WTC11 (cell line): Measurements from ENCODE around the gene KLC1. TPM values are rescaled to one million over a fixed set of nuclear protein-coding genes. Genes with fewer than 3 reads are reported as not detected.
A peak's percentile ranks its signal among the peaks of the same experiment; 100 is the strongest.

Experiments used
- ATAC-seq: fragments of 200-7000 bp; cut with Tn5 transposase; 2 replicates; pipeline ENCODE4 v1.10.0; 2021; ENCODE audit warnings: mild to moderate bottlenecking, moderate library complexity
- CTCF ChIA-PET: fragments of 300-600 bp; sonication (Branson Sonifier 250); formaldehyde crosslinking; loops from one replicate; lab custom pipeline; 2021; ENCODE audit warnings: antibody characterized with exemption; lab: Charles Lee
- POLR2A ChIA-PET: fragments of 350-600 bp; sonication (Branson Sonifier 250); formaldehyde crosslinking; loops from one replicate; lab custom pipeline; 2021; ENCODE audit warnings: antibody characterized with exemption; lab: Charles Lee
- DNase-seq: peaks from one replicate; pipeline ENCODE4 v3.0.0; 2021; ENCODE audit warnings: low spot score
- H3K27ac Mint-ChIP-seq: 2 replicates; pipeline ENCODE4 v1.8.0; 2021; ENCODE audit warnings: mixed read lengths
- H3K27me3 Mint-ChIP-seq: 2 replicates; pipeline ENCODE4 v1.8.0; 2021; ENCODE audit warnings: low read depth, mild to moderate bottlenecking, moderate library complexity, mixed read lengths
- H3K36me3 Mint-ChIP-seq: 2 replicates; pipeline ENCODE4 v1.8.0; 2021; ENCODE audit warnings: mixed read lengths
- H3K4me1 Mint-ChIP-seq: 2 replicates; pipeline ENCODE4 v1.8.0; 2022; ENCODE audit warnings: mixed read lengths
- H3K4me3 Mint-ChIP-seq: 2 replicates; pipeline ENCODE4 v1.8.0; 2021; ENCODE audit warnings: mild to moderate bottlenecking, moderate library complexity, mixed read lengths
- H3K9me3 Mint-ChIP-seq: 2 replicates; pipeline ENCODE4 v1.8.0; 2021; ENCODE audit warnings: mixed read lengths
- CBFB ChIP-seq: sonication (generic); formaldehyde crosslinking; IDR thresholded peaks from 2 replicates; pipeline ENCODE4 v1.8.1; 2022; ENCODE audit warnings: mild to moderate bottlenecking, low read depth, missing genetic modification reagents
- EMX1 ChIP-seq: fragments of 250-450 bp; sonication (Bioruptor Pico); IDR thresholded peaks from 2 replicates; pipeline ENCODE4 v1.8.0; 2021; ENCODE audit warnings: mild to moderate bottlenecking
- FOXJ3 ChIP-seq: sonication (generic); formaldehyde crosslinking; IDR thresholded peaks from 2 replicates; pipeline ENCODE4 v1.9.0; 2021; ENCODE audit warnings: missing genetic modification reagents, mild to moderate bottlenecking, borderline replicate concordance
- GRHL2 ChIP-seq: fragments of 250-450 bp; sonication (Bioruptor Pico); IDR thresholded peaks from 2 replicates; pipeline ENCODE4 v1.8.0; 2022; ENCODE audit warnings: mild to moderate bottlenecking, moderate library complexity; ENCODE audit not compliant: insufficient replicate concordance, severe bottlenecking
- HMGA2 ChIP-seq: fragments of 250-450 bp; sonication (Bioruptor Pico); IDR thresholded peaks from 2 replicates; pipeline ENCODE4 v1.4.0; 2021; ENCODE audit warnings: mild to moderate bottlenecking, moderate library complexity
- JAZF1 ChIP-seq: fragments of 250-450 bp; sonication (Bioruptor Pico); IDR thresholded peaks from 2 replicates; pipeline ENCODE4 v1.9.0; 2021; ENCODE audit warnings: moderate library complexity, mild to moderate bottlenecking, inconsistent platforms
- JUN ChIP-seq: sonication (generic); formaldehyde crosslinking; IDR thresholded peaks from 2 replicates; pipeline ENCODE4 v1.8.0; 2023; ENCODE audit warnings: mild to moderate bottlenecking, missing genetic modification reagents
- MXD4 ChIP-seq: fragments of 250-450 bp; sonication (Bioruptor Pico); IDR thresholded peaks from 2 replicates; pipeline ENCODE4 v1.8.0; 2021; ENCODE audit warnings: mild to moderate bottlenecking, moderate library complexity, borderline replicate concordance
- NFYB ChIP-seq: sonication (generic); formaldehyde crosslinking; conservative IDR thresholded peaks from 2 replicates; pipeline ENCODE4 v1.8.0; 2022; ENCODE audit warnings: low read depth, missing genetic modification reagents
- NR1H2 ChIP-seq: sonication (generic); formaldehyde crosslinking; IDR thresholded peaks from 2 replicates; pipeline ENCODE4 v1.9.0; 2021; ENCODE audit warnings: mild to moderate bottlenecking, moderate library complexity, missing genetic modification reagents
- NR2C2 ChIP-seq: sonication (generic); formaldehyde crosslinking; IDR thresholded peaks from 2 replicates; pipeline ENCODE4 v1.8.0; 2022; ENCODE audit warnings: mild to moderate bottlenecking, missing genetic modification reagents
- NR3C1 ChIP-seq: sonication (generic); formaldehyde crosslinking; conservative IDR thresholded peaks from 2 replicates; pipeline ENCODE4 v1.8.1; 2023; ENCODE audit warnings: low read depth, mild to moderate bottlenecking, missing genetic modification reagents
- PRRX2 ChIP-seq: fragments of 250-450 bp; sonication (Bioruptor Pico); IDR thresholded peaks from 2 replicates; pipeline ENCODE4 v1.8.0; 2021; ENCODE audit warnings: mild to moderate bottlenecking
- SMAD3 ChIP-seq: sonication (generic); formaldehyde crosslinking; IDR thresholded peaks from 2 replicates; pipeline ENCODE4 v1.8.0; 2022; ENCODE audit warnings: missing genetic modification reagents, mild to moderate bottlenecking, borderline replicate concordance
- SOX15 ChIP-seq: fragments of 250-450 bp; sonication (Bioruptor Pico); IDR thresholded peaks from 2 replicates; pipeline ENCODE4 v1.9.0; 2021; ENCODE audit warnings: mild to moderate bottlenecking
- SP1 ChIP-seq: sonication (generic); formaldehyde crosslinking; conservative IDR thresholded peaks from 2 replicates; pipeline ENCODE4 v1.8.1; 2022; ENCODE audit warnings: missing genetic modification reagents
- TCF7 ChIP-seq: sonication (generic); formaldehyde crosslinking; IDR thresholded peaks from 2 replicates; pipeline ENCODE4 v1.8.0; 2022; ENCODE audit warnings: mild to moderate bottlenecking, low read depth, missing genetic modification reagents, moderate library complexity
- ZNF121 ChIP-seq: sonication (generic); formaldehyde crosslinking; IDR thresholded peaks from 2 replicates; pipeline ENCODE4 v1.8.0; 2023; ENCODE audit warnings: missing genetic modification reagents
- ZNF232 ChIP-seq: sonication (generic); formaldehyde crosslinking; IDR thresholded peaks from 2 replicates; pipeline ENCODE4 v1.8.0; 2022; ENCODE audit warnings: mild to moderate bottlenecking, missing genetic modification reagents
- ZNF423 ChIP-seq: fragments of 250-450 bp; sonication (Bioruptor Pico); IDR thresholded peaks from 2 replicates; pipeline ENCODE4 v2.1.2; 2022; ENCODE audit warnings: mild to moderate bottlenecking, moderate library complexity
- total RNA-seq: library from RNA; stranded (reverse); gene quantifications from 3 replicates; pipeline ENCODE4 v1.2.3, GENCODE V29; 2021
- TF ChIP-seq, protein P1 (sequence below): sonication (generic); formaldehyde crosslinking; IDR thresholded peaks from 2 replicates; pipeline ENCODE4 v1.8.0; 2023; ENCODE audit warnings: missing genetic modification reagents, mild to moderate bottlenecking, borderline replicate concordance
- TF ChIP-seq, protein P2 (sequence below): fragments of 250-450 bp; sonication (Bioruptor Pico); IDR thresholded peaks from 2 replicates; pipeline ENCODE4 v1.8.0; 2021; ENCODE audit warnings: mild to moderate bottlenecking
- TF ChIP-seq, protein P3 (sequence below): fragments of 250-450 bp; sonication (Bioruptor Pico); IDR thresholded peaks from 2 replicates; pipeline ENCODE4 v1.9.0; 2021; ENCODE audit warnings: moderate library complexity, mild to moderate bottlenecking, inconsistent platforms, borderline replicate concordance
- TF ChIP-seq, protein P4 (sequence below): sonication (generic); formaldehyde crosslinking; IDR thresholded peaks from 2 replicates; pipeline ENCODE4 v1.8.1; 2022; ENCODE audit warnings: missing genetic modification reagents, borderline replicate concordance
- TF ChIP-seq, protein P5 (sequence below): sonication (generic); formaldehyde crosslinking; IDR thresholded peaks from 2 replicates; pipeline ENCODE4 v1.8.1; 2023; ENCODE audit warnings: mild to moderate bottlenecking, missing genetic modification reagents

Gene KLC1
- total RNA-seq, 1 experiment from 2014 or later = 171 TPM

DNA sequence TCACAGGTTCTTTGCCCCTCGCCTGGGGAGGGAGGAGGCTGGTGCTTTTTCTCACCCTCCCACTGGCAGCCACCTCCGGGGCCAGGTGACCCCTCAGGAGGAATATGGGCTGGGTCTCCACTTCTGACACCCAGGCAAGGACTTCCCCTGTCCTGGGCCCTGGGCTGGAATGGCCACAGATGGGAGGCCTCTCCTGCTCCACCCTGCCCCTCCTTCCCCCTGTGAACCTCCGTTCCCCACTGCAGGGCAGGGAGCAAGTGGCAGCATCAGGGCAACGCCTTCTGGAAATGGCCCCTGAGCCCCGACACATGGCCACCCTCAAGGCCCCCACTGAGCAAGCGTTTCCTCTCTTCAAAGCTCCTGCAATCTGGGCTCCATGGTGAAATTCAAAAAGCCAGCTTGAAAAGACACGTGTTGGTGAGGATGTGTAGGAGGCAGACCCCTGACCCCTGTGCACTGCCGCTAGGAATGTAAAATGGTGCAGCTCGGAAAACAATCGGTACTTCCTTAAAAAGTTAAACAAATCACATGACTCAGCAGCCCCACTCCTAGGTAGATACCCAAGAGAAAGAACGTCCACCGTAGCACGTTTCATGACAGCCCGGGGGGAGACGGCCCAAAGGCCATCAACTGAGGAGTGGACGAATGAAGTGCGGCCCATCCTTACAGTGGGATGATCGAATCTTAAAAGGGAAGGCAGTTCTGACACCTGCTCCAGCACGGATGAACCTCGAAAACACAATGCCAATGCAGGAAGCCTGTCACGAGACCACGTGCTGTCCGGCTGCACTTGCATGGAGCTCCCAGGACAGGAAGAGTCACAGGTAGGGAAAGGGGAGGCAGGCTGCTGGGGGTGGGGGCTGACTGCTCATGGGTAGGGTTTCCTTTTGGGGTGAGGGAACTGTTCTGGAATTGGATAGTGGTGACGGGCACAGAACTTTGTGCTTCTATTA, 74.7 kb downstream of the KLC1 start (continued):
- TF ChIP-seq, protein P1, sequence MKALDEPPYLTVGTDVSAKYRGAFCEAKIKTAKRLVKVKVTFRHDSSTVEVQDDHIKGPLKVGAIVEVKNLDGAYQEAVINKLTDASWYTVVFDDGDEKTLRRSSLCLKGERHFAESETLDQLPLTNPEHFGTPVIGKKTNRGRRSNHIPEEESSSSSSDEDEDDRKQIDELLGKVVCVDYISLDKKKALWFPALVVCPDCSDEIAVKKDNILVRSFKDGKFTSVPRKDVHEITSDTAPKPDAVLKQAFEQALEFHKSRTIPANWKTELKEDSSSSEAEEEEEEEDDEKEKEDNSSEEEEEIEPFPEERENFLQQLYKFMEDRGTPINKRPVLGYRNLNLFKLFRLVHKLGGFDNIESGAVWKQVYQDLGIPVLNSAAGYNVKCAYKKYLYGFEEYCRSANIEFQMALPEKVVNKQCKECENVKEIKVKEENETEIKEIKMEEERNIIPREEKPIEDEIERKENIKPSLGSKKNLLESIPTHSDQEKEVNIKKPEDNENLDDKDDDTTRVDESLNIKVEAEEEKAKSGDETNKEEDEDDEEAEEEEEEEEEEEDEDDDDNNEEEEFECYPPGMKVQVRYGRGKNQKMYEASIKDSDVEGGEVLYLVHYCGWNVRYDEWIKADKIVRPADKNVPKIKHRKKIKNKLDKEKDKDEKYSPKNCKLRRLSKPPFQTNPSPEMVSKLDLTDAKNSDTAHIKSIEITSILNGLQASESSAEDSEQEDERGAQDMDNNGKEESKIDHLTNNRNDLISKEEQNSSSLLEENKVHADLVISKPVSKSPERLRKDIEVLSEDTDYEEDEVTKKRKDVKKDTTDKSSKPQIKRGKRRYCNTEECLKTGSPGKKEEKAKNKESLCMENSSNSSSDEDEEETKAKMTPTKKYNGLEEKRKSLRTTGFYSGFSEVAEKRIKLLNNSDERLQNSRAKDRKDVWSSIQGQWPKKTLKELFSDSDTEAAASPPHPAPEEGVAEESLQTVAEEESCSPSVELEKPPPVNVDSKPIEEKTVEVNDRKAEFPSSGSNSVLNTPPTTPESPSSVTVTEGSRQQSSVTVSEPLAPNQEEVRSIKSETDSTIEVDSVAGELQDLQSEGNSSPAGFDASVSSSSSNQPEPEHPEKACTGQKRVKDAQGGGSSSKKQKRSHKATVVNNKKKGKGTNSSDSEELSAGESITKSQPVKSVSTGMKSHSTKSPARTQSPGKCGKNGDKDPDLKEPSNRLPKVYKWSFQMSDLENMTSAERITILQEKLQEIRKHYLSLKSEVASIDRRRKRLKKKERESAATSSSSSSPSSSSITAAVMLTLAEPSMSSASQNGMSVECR (CRISPR knock-in tag) = no peak
- TF ChIP-seq FOXJ3 (CRISPR knock-in tag) (no peak), ZNF232 (CRISPR knock-in tag) (no peak), NR3C1 (CRISPR knock-in tag) (no peak), HMGA2 (CRISPR knock-in tag) (no peak), JAZF1 (no peak)

DNA sequence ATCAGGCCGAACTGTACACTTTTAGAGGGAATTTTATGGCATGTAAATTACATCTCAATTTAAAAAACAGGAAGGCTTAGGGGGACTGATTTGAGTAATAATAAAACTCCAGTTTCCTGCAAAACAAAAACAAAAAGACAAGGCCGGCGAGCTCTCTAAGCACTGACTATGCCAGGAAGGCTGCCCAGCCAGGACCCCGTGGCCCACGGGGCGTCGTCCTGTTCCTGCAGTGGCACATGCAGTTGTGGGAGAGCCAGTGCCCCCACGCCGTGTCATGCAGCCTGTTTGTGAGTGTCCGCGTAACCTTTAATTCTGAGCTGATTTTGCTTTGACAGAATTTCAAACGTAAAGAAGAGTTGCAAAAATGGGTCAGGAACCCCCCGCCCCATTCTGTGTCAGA, 75.7 kb downstream of the KLC1 start:
- TF ChIP-seq NFYB (no peak), JUN (no peak), PRRX2 (CRISPR knock-in tag) (no peak), TCF7 (CRISPR knock-in tag) (no peak), FOXJ3 (CRISPR knock-in tag) (no peak), ZNF121 (CRISPR knock-in tag) (no peak)
- ATAC-seq = no peak
- Mint-ChIP-seq H3K4me1 (peaks cover 3% of the 10 kb centered on the region), H3K36me3 (peaks cover 40% of the 10 kb centered on the region), H3K4me3 (no peak overlapping the region), H3K27ac (peak overlapping the region; percentile 80), H3K9me3 (no peaks in the 10 kb centered on the region), H3K27me3 (no peaks in the 10 kb centered on the region; the same call in 1 of the 2 replicates)
- no peak for DNase-seq
- ChIA-PET CTCF (no interaction called here), POLR2A (interaction anchor here (0.9 kb wide), 1 partner anchor 11 kb away, joined by 5 read pairs; the partner anchor contains the start of genes XRCC3 and ZFYVE21)

DNA sequence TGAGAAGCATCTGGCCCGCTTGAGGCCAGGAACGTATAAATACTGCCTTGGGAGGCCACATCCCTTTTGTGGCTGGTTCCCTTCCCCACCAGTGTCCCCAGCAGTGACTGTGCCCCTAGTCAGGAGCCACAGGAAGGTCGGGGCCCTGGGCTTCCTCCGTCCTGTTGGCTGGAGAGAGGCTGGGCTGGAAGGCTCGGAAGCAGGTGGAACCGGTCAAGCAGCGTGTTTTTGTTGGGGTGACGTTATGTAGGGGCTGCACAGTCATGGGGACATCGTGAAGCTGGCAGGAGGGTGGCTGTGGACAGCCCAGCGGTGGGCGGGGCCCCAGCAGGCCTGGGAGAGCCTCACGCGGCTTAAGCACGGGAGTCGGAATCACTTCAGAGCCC, 76.1 kb downstream of the KLC1 start:
- H3K4me3 Mint-ChIP-seq = no peak overlapping the region
- H3K27me3 Mint-ChIP-seq = no peaks in the 10 kb centered on the region; the same call in 1 of the 2 replicates
- ChIA-PET CTCF (no interaction called here), POLR2A (interaction anchor here (0.9 kb wide), 1 partner anchor 10 kb away, joined by 5 read pairs; the partner anchor contains the start of genes XRCC3 and ZFYVE21)
- peaks cover 3% of the 10 kb centered on the region for H3K4me1 Mint-ChIP-seq
- DNase-seq (no peak), ATAC-seq (no peak)
- peaks cover 40% of the 10 kb centered on the region for H3K36me3 Mint-ChIP-seq
- H3K9me3 Mint-ChIP-seq = no peaks in the 10 kb centered on the region
- H3K27ac Mint-ChIP-seq = peak overlapping the region; percentile 80; the same call in 1 of the 2 replicates
- TF ChIP-seq ZNF423 (CRISPR knock-in tag) = no peak
- TF ChIP-seq, protein P2, sequence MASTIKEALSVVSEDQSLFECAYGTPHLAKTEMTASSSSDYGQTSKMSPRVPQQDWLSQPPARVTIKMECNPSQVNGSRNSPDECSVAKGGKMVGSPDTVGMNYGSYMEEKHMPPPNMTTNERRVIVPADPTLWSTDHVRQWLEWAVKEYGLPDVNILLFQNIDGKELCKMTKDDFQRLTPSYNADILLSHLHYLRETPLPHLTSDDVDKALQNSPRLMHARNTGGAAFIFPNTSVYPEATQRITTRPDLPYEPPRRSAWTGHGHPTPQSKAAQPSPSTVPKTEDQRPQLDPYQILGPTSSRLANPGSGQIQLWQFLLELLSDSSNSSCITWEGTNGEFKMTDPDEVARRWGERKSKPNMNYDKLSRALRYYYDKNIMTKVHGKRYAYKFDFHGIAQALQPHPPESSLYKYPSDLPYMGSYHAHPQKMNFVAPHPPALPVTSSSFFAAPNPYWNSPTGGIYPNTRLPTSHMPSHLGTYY (CRISPR knock-in tag) = no peak
- TF ChIP-seq SMAD3 (CRISPR knock-in tag) = no peak
- no peak for TF ChIP-seq EMX1 (CRISPR knock-in tag)
- TF ChIP-seq, protein P3, sequence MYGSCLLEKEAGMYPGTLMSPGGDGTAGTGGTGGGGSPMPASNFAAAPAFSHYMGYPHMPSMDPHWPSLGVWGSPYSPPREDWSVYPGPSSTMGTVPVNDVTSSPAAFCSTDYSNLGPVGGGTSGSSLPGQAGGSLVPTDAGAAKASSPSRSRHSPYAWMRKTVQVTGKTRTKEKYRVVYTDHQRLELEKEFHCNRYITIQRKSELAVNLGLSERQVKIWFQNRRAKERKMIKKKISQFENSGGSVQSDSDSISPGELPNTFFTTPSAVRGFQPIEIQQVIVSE (CRISPR knock-in tag) = no peak
- no peak for TF ChIP-seq SOX15
- TF ChIP-seq NR2C2 (CRISPR knock-in tag) = no peak
- TF ChIP-seq, protein P4, sequence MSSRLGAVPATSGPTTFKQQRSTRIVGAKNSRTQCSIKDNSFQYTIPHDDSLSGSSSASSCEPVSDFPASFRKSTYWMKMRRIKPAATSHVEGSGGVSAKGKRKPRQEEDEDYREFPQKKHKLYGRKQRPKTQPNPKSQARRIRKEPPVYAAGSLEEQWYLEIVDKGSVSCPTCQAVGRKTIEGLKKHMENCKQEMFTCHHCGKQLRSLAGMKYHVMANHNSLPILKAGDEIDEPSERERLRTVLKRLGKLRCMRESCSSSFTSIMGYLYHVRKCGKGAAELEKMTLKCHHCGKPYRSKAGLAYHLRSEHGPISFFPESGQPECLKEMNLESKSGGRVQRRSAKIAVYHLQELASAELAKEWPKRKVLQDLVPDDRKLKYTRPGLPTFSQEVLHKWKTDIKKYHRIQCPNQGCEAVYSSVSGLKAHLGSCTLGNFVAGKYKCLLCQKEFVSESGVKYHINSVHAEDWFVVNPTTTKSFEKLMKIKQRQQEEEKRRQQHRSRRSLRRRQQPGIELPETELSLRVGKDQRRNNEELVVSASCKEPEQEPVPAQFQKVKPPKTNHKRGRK (CRISPR knock-in tag) = no peak
- no peak for TF ChIP-seq NR1H2 (CRISPR knock-in tag)
- no peak for TF ChIP-seq CBFB (CRISPR knock-in tag)
- no peak for TF ChIP-seq MXD4 (CRISPR knock-in tag)
- TF ChIP-seq, protein P5, sequence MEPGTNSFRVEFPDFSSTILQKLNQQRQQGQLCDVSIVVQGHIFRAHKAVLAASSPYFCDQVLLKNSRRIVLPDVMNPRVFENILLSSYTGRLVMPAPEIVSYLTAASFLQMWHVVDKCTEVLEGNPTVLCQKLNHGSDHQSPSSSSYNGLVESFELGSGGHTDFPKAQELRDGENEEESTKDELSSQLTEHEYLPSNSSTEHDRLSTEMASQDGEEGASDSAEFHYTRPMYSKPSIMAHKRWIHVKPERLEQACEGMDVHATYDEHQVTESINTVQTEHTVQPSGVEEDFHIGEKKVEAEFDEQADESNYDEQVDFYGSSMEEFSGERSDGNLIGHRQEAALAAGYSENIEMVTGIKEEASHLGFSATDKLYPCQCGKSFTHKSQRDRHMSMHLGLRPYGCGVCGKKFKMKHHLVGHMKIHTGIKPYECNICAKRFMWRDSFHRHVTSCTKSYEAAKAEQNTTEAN (CRISPR knock-in tag) = no peak
- TF ChIP-seq SP1 (CRISPR knock-in tag) = no peak
- TF ChIP-seq GRHL2 = no peak
